ENCODE results near the gene VGLL2.
"Not testable (repeated sequence)": the region's sequence is repeated elsewhere in the genome, so short reads cannot be mapped to it uniquely, and the experiment has no call there.

The VGLL2 gene

GRCh38 chr6:117231466-117231865, 33.9 kb upstream of the VGLL2 start:
- no peak for TF ChIP-seq CTCF (IDR thresholded peaks at IDR 0.05; ENCODE audit: extremely low read depth, insufficient read depth, missing control alignments)
- in situ Hi-C loops (cut with MboI; ENCODE audit: low pct_unique_long_range_greater_than_20kb, low sequenced_read_pairs, unreplicated experiment) = no loop called here
- DNase-seq (ENCODE audit: low spot score) = no peak

- TF ChIP-seq CTCF (IDR thresholded peaks at IDR 0.05; ENCODE audit: extremely low read depth, insufficient read depth, missing control alignments) = no peak
- in situ Hi-C loops (cut with MboI; ENCODE audit: low pct_unique_long_range_greater_than_20kb, low sequenced_read_pairs, unreplicated experiment) = no loop called here
- DNase-seq (ENCODE audit: low spot score) = no peak
Observed at GRCh38 chr6:117232196-117232595, 33.2 kb upstream of the VGLL2 start.

GRCh38 chr6:117233145-117233544, 32.2 kb upstream of the VGLL2 start:
- in situ Hi-C loops (cut with MboI; ENCODE audit: low pct_unique_long_range_greater_than_20kb, low sequenced_read_pairs, unreplicated experiment) = no loop called here
- DNase-seq (ENCODE audit: low spot score) = no peak

GRCh38 chr6:117237561-117237960, 27.8 kb upstream of the VGLL2 start:
- DNase-seq (ENCODE audit: low spot score) = no peak
- TF ChIP-seq CTCF (IDR thresholded peaks at IDR 0.05; ENCODE audit: extremely low read depth, insufficient read depth, missing control alignments) = no peak

More at GRCh38 chr6:117233145-117233544, 32.2 kb upstream of the VGLL2 start:
- TF ChIP-seq CTCF (IDR thresholded peaks at IDR 0.05; ENCODE audit: extremely low read depth, insufficient read depth, missing control alignments) = no peak

GRCh38 chr6:117244571-117244970, 20.8 kb upstream of the VGLL2 start:
- in situ Hi-C loops (cut with MboI; ENCODE audit: low pct_unique_long_range_greater_than_20kb, low sequenced_read_pairs, unreplicated experiment); DNase-seq (ENCODE audit: low spot score): not testable (repeated sequence)

More at GRCh38 chr6:117237561-117237960, 27.8 kb upstream of the VGLL2 start:
- in situ Hi-C loops (cut with MboI; ENCODE audit: low pct_unique_long_range_greater_than_20kb, low sequenced_read_pairs, unreplicated experiment) = no loop called here

GRCh38 chr6:117244979-117245378, 20.4 kb upstream of the VGLL2 start:
- in situ Hi-C loops (cut with MboI; ENCODE audit: low pct_unique_long_range_greater_than_20kb, low sequenced_read_pairs, unreplicated experiment); DNase-seq (ENCODE audit: low spot score): not testable (repeated sequence)

GRCh38 chr6:117253785-117254184, 11.6 kb upstream of the VGLL2 start:
- no peak for TF ChIP-seq CTCF (IDR thresholded peaks at IDR 0.05; ENCODE audit: extremely low read depth, insufficient read depth, missing control alignments)
- in situ Hi-C loops (cut with MboI; ENCODE audit: low pct_unique_long_range_greater_than_20kb, low sequenced_read_pairs, unreplicated experiment) = no loop called here
- no peak for DNase-seq (ENCODE audit: low spot score)

GRCh38 chr6:117262799-117263198, 2.6 kb upstream of the VGLL2 start:
- DNase-seq (ENCODE audit: low spot score) = no peak

More at GRCh38 chr6:117262799-117263198, 2.6 kb upstream of the VGLL2 start:
- no peak for TF ChIP-seq CTCF (IDR thresholded peaks at IDR 0.05; ENCODE audit: extremely low read depth, insufficient read depth, missing control alignments)
- in situ Hi-C loops (cut with MboI; ENCODE audit: low pct_unique_long_range_greater_than_20kb, low sequenced_read_pairs, unreplicated experiment) = no loop called here
